ENCODE data around the gene FAM236D.
"Not testable (repeated sequence)": the region's sequence is repeated elsewhere in the genome, so short reads cannot be mapped to it uniquely, and the experiment has no call there.

Gene FAM236D

GRCh38 chrX:72808110-72808509 is at the start of gene FAM236D:
Gene FAM236D, minus strand, starts transcription at chrX:72808210. Its CDS starts 100 bp downstream, at chrX:72808110.
- not testable (repeated sequence) for H3K4me3 ChIP-seq (ENCODE audit: low read depth in 1 of 2, low read length in 2 of 2); H3K9ac ChIP-seq (ENCODE audit: low read length); H3K9me3 ChIP-seq (ENCODE audit: low read length); H3K4me1 ChIP-seq (ENCODE audit: insufficient read depth, low read length); H3K27me3 ChIP-seq (ENCODE audit: control insufficient read depth in 1 of 2, insufficient read depth in 2 of 2, low read length in 2 of 2); H3K27ac ChIP-seq (ENCODE audit: low read depth, low read length); H3K36me3 ChIP-seq (ENCODE audit: insufficient read depth, low read length)

GRCh38 chrX:72837532-72837931 is 29.5 kb upstream of the FAM236D start:
- H3K4me1 ChIP-seq (ENCODE audit: insufficient read depth, low read length); H3K4me3 ChIP-seq (ENCODE audit: low read depth in 1 of 2, low read length in 2 of 2); H3K9ac ChIP-seq (ENCODE audit: low read length); H3K9me3 ChIP-seq (ENCODE audit: low read length); H3K27me3 ChIP-seq (ENCODE audit: control insufficient read depth in 1 of 2, insufficient read depth in 2 of 2, low read length in 2 of 2); H3K27ac ChIP-seq (ENCODE audit: low read depth, low read length); H3K36me3 ChIP-seq (ENCODE audit: insufficient read depth, low read length): not testable (repeated sequence)

GRCh38 chrX:72830701-72831100 is 22.7 kb upstream of the FAM236D start:
- not testable (repeated sequence) for H3K27me3 ChIP-seq (ENCODE audit: control insufficient read depth in 1 of 2, insufficient read depth in 2 of 2, low read length in 2 of 2); H3K4me1 ChIP-seq (ENCODE audit: insufficient read depth, low read length); H3K36me3 ChIP-seq (ENCODE audit: insufficient read depth, low read length); H3K27ac ChIP-seq (ENCODE audit: low read depth, low read length); H3K9me3 ChIP-seq (ENCODE audit: low read length); H3K4me3 ChIP-seq (ENCODE audit: low read depth in 1 of 2, low read length in 2 of 2); H3K9ac ChIP-seq (ENCODE audit: low read length)

- H3K27me3 ChIP-seq (ENCODE audit: control insufficient read depth in 1 of 2, insufficient read depth in 2 of 2, low read length in 2 of 2); H3K4me1 ChIP-seq (ENCODE audit: insufficient read depth, low read length); H3K9ac ChIP-seq (ENCODE audit: low read length); H3K4me3 ChIP-seq (ENCODE audit: low read depth in 1 of 2, low read length in 2 of 2); H3K36me3 ChIP-seq (ENCODE audit: insufficient read depth, low read length); H3K27ac ChIP-seq (ENCODE audit: low read depth, low read length); H3K9me3 ChIP-seq (ENCODE audit: low read length): not testable (repeated sequence)
These were observed 17.6 kb downstream of the FAM236D start for GRCh38 chrX:72790390-72790789.

GRCh38 chrX:72788142-72788541 is 19.9 kb downstream of the FAM236D start:
- not testable (repeated sequence) for H3K36me3 ChIP-seq (ENCODE audit: insufficient read depth, low read length); H3K27ac ChIP-seq (ENCODE audit: low read depth, low read length); H3K4me3 ChIP-seq (ENCODE audit: low read depth in 1 of 2, low read length in 2 of 2); H3K4me1 ChIP-seq (ENCODE audit: insufficient read depth, low read length); H3K9me3 ChIP-seq (ENCODE audit: low read length); H3K27me3 ChIP-seq (ENCODE audit: control insufficient read depth in 1 of 2, insufficient read depth in 2 of 2, low read length in 2 of 2); H3K9ac ChIP-seq (ENCODE audit: low read length)

- H3K36me3 ChIP-seq (ENCODE audit: insufficient read depth, low read length); H3K27ac ChIP-seq (ENCODE audit: low read depth, low read length); H3K4me1 ChIP-seq (ENCODE audit: insufficient read depth, low read length); H3K27me3 ChIP-seq (ENCODE audit: control insufficient read depth in 1 of 2, insufficient read depth in 2 of 2, low read length in 2 of 2); H3K9ac ChIP-seq (ENCODE audit: low read length); H3K4me3 ChIP-seq (ENCODE audit: low read depth in 1 of 2, low read length in 2 of 2); H3K9me3 ChIP-seq (ENCODE audit: low read length): not testable (repeated sequence)
These were observed 24.0 kb downstream of the FAM236D start for GRCh38 chrX:72783964-72784363.

GRCh38 chrX:72783365-72783936 is 24.6 kb downstream of the FAM236D start:
- H3K27ac ChIP-seq (ENCODE audit: low read depth, low read length); H3K4me1 ChIP-seq (ENCODE audit: insufficient read depth, low read length); H3K9me3 ChIP-seq (ENCODE audit: low read length); H3K4me3 ChIP-seq (ENCODE audit: low read depth in 1 of 2, low read length in 2 of 2); H3K27me3 ChIP-seq (ENCODE audit: control insufficient read depth in 1 of 2, insufficient read depth in 2 of 2, low read length in 2 of 2); H3K36me3 ChIP-seq (ENCODE audit: insufficient read depth, low read length); H3K9ac ChIP-seq (ENCODE audit: low read length): not testable (repeated sequence)

- not testable (repeated sequence) for H3K4me3 ChIP-seq (ENCODE audit: low read depth in 1 of 2, low read length in 2 of 2); H3K36me3 ChIP-seq (ENCODE audit: insufficient read depth, low read length); H3K9ac ChIP-seq (ENCODE audit: low read length)
These were observed 25.4 kb downstream of the FAM236D start, which contains the start of gene FAM236B for GRCh38 chrX:72782560-72782959. Gene FAM236B, minus strand, starts transcription at chrX:72782660. Its CDS starts 100 bp downstream, at chrX:72782560.

GRCh38 chrX:72778146-72778545 is 29.9 kb downstream of the FAM236D start:
- not testable (repeated sequence) for H3K9ac ChIP-seq (ENCODE audit: low read length); H3K4me3 ChIP-seq (ENCODE audit: low read depth in 1 of 2, low read length in 2 of 2); H3K27ac ChIP-seq (ENCODE audit: low read depth, low read length); H3K9me3 ChIP-seq (ENCODE audit: low read length); H3K27me3 ChIP-seq (ENCODE audit: control insufficient read depth in 1 of 2, insufficient read depth in 2 of 2, low read length in 2 of 2); H3K4me1 ChIP-seq (ENCODE audit: insufficient read depth, low read length); H3K36me3 ChIP-seq (ENCODE audit: insufficient read depth, low read length)

More at GRCh38 chrX:72782560-72782959, 25.4 kb downstream of the FAM236D start, which contains the start of gene FAM236B:
- not testable (repeated sequence) for H3K9me3 ChIP-seq (ENCODE audit: low read length); H3K27me3 ChIP-seq (ENCODE audit: control insufficient read depth in 1 of 2, insufficient read depth in 2 of 2, low read length in 2 of 2); H3K27ac ChIP-seq (ENCODE audit: low read depth, low read length); H3K4me1 ChIP-seq (ENCODE audit: insufficient read depth, low read length)

GRCh38 chrX:72777467-72777790 is 30.6 kb downstream of the FAM236D start:
- not testable (repeated sequence) for H3K4me3 ChIP-seq (ENCODE audit: low read depth in 1 of 2, low read length in 2 of 2); H3K36me3 ChIP-seq (ENCODE audit: insufficient read depth, low read length); H3K27ac ChIP-seq (ENCODE audit: low read depth, low read length); H3K9me3 ChIP-seq (ENCODE audit: low read length); H3K9ac ChIP-seq (ENCODE audit: low read length); H3K4me1 ChIP-seq (ENCODE audit: insufficient read depth, low read length); H3K27me3 ChIP-seq (ENCODE audit: control insufficient read depth in 1 of 2, insufficient read depth in 2 of 2, low read length in 2 of 2)

- H3K36me3 ChIP-seq (ENCODE audit: insufficient read depth, low read length); H3K9ac ChIP-seq (ENCODE audit: low read length); H3K4me3 ChIP-seq (ENCODE audit: low read depth in 1 of 2, low read length in 2 of 2); H3K27ac ChIP-seq (ENCODE audit: low read depth, low read length); H3K27me3 ChIP-seq (ENCODE audit: control insufficient read depth in 1 of 2, insufficient read depth in 2 of 2, low read length in 2 of 2); H3K9me3 ChIP-seq (ENCODE audit: low read length); H3K4me1 ChIP-seq (ENCODE audit: insufficient read depth, low read length): not testable (repeated sequence)
These were observed 31.1 kb downstream of the FAM236D start, which contains the start of gene DMRTC1B for GRCh38 chrX:72776653-72777466. Gene DMRTC1B, plus strand, starts transcription at chrX:72776890. Its CDS starts 68,246 bp downstream, at chrX:72845136.

- not testable (repeated sequence) for H3K36me3 ChIP-seq (ENCODE audit: insufficient read depth, low read length); H3K27me3 ChIP-seq (ENCODE audit: control insufficient read depth in 1 of 2, insufficient read depth in 2 of 2, low read length in 2 of 2); H3K9ac ChIP-seq (ENCODE audit: low read length)
These were observed 47.6 kb downstream of the FAM236D start for GRCh38 chrX:72760454-72760853.

More at GRCh38 chrX:72760454-72760853, 47.6 kb downstream of the FAM236D start:
- H3K9me3 ChIP-seq (ENCODE audit: low read length); H3K4me1 ChIP-seq (ENCODE audit: insufficient read depth, low read length); H3K4me3 ChIP-seq (ENCODE audit: low read depth in 1 of 2, low read length in 2 of 2); H3K27ac ChIP-seq (ENCODE audit: low read depth, low read length): not testable (repeated sequence)
